CD4-positive, alpha-beta T cell treated with Interferon gamma for 1 hour (primary cell): ENCODE results near the gene OR52I1.

Source experiments
- DNase-seq: peaks from one replicate; pipeline ENCODE4 v3.0.0-alpha.2; 2020

OR52I1 gene, protein sequence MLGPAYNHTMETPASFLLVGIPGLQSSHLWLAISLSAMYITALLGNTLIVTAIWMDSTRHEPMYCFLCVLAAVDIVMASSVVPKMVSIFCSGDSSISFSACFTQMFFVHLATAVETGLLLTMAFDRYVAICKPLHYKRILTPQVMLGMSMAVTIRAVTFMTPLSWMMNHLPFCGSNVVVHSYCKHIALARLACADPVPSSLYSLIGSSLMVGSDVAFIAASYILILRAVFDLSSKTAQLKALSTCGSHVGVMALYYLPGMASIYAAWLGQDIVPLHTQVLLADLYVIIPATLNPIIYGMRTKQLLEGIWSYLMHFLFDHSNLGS

DNA sequence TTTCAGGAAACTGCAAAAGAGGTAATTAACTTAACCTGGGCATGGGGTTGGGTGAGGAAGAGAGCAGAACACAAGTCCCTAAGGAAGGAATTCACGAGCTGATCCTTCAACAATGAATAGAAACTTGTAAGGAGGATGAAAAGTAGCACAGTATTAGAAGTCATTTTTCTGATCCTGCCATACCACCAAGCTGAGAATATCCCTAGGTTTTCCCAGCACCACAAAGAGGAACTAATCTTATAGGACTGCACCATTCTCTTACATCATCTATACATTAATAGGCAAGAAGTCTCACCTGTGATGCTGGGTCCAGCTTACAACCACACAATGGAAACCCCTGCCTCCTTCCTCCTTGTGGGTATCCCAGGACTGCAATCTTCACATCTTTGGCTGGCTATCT is at the start of gene OR52I1:
OR52I1 (plus strand) TSS at position 301 of the 400 bp plus-strand sequence; CDS start at position 301, 0 bp downstream.
- DNase-seq, result no peak

DNA sequence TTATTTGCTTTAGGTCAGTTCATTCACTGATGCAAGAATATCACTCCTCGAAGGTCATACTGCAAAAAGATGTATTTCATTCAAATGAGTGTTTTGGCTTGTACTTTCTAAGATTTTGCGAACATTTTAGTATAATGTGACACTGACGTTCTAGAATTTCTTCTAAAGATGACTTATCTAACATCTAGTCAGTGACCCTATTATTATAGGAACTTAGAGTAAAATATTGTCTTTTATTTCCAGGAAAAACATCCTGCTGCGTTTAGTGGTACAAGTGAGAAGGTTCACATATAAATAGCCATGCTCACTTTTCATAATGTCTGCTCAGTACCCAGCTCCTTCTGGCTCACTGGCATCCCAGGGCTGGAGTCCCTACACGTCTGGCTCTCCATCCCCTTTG is 48.9 kb upstream of the OR52I1 start, which contains the start of gene OR52M1:
OR52M1 (plus strand) TSS at position 301 of the 400 bp plus-strand sequence; CDS start at position 301, 0 bp downstream.
- no peak for DNase-seq

DNA sequence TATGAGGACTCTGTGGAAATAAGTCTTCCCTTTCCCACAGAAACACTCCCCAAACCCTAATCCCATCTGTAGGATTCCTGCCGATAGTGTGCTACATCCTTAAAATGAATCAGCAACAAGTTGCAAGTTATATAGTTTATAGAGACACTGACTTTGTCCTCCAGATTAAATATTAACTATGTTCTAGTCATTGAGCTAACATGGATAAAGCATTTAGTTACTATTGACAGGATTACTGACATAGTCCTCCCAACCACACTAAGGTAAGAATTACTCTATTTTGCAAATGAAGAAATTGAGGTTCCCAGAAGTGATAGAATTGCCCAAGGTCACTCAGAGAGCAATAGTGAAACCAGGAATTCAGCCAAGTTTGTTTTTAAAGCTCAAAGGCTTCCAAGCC is 47.0 kb upstream of the OR52I1 start:
- DNase-seq, result no peak

DNA sequence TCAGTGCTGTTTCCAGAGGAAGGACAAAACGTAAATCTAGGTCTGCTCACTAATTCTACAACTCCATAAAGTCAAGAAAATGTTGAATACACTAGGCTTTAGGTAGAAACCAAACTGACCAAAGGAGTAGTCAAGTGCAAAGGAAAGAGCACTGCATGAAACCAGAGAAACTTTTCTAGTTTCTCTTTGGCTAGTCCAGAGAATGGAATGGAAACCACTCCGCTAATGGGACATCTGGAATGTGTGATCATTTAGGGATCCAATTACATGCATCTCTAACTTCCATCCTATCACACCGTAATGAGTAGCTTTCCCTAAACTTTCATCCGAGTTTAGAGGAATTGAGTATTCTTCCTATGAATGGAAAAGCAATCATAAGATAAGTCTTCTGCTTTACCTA is 46.4 kb upstream of the OR52I1 start:
- no peak for DNase-seq

DNA sequence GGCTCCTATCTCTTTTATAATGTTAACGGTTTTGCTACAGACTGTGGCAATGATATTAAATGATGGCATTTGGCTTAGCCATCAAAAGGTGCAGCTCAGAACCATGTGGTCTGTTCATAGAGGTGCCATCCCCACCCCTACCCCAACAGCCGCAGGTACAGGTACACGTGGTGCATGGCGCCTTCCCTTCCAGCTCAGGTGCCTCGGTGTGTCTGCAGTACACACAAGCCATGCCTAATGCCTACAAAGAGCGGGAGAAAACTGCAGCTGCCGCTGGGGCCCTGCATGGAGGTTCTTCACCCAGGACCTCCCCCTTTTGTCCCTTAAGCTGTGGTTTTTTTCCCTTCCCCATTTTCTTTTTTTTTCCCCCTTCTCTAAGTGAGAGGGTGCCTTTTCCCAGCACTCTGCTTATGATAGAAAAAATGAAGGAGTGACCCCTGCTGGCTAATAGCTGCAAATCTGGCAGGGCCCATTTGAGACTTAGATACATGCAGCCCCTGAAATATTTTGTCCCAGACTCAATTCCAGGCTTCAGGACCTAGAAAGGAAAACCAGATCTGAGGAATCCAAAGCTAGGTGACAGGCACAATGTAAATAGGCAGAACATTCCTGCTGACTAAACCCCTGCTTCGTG is 42.4 kb upstream of the OR52I1 start:
- no peak for DNase-seq

DNA sequence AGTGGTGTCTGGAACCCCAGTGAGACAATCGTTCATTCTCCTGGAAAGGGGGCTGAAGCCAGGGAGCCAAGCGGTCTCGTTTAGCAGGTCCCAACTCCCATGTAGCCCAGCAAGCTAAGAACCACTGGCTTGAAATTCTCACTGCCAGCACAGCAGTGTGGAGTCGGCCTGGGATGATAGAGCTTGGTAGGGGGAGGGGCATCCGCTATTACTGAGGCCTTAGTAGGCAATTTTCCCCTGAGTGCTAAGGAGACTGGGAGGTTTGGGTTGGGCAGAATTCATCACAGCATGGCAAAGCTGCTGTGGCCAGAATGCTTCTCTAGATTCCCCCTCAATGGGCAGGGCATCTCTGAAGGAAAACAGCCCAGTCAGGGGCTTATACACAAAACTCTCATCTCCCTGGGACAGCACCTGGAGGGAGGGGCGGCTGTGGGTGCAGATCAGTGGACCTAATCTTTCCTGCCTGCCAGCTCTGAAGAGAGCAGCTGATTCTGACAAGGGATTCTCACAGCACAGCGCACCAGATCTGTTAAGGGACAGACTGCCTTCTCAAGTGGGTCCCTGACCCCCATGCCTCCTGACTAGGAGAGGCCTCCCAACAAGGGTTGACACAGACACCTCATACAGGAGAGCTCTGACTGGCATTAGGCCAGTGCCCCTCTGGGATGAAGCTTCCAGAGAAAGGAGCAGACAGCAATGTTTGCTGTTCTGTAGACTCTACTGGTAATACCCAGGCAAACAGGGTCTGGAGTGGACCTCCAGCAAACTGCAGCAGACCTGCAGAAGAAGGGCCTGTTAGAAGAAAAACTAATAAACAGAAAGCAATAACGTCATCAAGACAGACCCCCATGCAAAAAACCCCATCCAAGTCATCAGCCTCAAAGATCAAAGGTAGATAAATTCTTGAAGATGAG is 34.1 kb upstream of the OR52I1 start:
- DNase-seq, result no peak

- DNase-seq, result no peak
Measured at GRCh38 chr11:4560467-4560866, 33.4 kb upstream of the OR52I1 start.

GRCh38 chr11:4565371-4565770 is 28.5 kb upstream of the OR52I1 start:
- no peak for DNase-seq

DNA sequence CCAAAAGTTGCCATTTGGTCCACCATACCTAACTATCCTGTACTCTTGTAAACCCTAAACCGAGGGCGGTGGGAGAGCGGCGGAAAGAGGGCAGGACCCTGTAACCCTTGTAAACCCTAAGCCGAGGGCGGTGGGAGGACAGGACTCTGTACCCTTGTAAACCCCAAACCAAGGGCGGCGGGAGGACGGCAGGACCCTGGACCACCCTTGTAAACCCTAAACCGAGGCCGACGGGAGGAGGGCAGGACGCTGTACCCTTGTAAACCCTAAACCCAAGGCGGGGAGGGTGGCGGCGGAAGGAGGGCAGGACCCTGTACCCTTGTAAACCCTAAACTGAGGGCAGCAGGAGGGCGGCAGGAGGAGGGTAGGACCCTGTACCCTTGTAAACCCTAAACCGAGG is 24.8 kb upstream of the OR52I1 start:
- no peak for DNase-seq

GRCh38 chr11:4576880-4577279 is 17.0 kb upstream of the OR52I1 start:
- no peak for DNase-seq

DNA sequence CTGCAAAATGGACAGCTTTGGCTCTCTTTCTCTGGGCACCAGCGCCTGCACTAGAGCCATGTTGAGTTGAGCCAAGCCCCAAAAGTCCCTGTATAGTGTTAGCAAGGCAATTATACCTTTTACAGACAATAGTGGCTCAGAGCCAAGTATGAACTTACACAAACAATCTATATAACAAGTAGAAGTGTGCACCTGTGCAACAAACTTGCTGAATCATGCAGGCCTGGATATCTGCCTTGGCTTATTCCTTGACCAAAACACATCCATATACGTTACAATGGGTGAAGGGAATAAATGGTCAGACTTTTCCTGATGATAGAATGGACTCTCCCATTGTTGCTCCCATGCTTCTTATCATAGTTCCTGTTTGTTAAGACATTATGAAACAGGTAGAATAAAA is 16.1 kb upstream of the OR52I1 start:
- DNase-seq, result no peak

- DNase-seq, result no peak
Measured at GRCh38 chr11:4578624-4579023, 15.2 kb upstream of the OR52I1 start.

- DNase-seq, result no peak
Measured at GRCh38 chr11:4580124-4580523, 13.7 kb upstream of the OR52I1 start.

- DNase-seq, result no peak
Measured at GRCh38 chr11:4581443-4581842, 12.4 kb upstream of the OR52I1 start, which contains the start of gene OR52I2. OR52I2 (plus strand) TSS chr11:4581743.

DNA sequence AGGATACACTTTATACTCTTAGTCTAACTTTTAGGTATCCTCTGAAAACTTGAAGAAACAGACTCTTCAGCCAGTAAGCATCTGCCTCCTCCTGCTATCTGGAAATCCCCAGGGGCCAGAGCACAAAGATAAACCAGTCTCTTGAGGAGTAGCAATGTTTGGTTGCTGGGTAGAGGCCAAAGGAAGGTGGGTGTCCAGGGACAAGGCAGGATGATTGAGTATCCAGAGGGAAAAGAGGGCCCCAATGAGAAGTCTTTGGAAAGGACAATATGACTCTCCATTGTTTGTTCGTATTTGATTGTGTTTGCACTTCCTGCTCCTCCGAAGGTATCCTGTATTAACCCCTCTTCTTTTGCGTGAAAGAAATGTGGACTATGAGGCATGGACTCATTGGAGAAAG is 4.8 kb upstream of the OR52I1 start:
- no peak for DNase-seq

DNA sequence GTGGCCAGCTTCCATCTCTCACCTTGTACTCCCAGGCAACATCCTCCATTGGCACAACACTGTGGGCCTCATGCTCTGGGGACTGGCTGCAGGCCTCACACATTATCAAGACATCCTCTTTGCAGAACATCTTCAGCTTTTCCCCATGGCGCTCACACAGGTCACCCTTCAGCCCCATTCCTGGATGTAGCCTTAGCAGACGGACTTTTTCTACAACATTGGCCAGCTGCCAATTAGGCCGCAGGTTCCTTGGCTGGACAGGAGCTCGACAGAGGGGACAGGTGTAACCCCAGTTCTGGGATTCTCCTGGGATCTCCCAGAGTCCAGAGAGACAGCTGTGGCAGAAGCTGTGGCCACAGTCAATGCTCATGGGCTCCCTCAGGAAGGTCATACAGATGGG is 11.2 kb downstream of the OR52I1 start:
- no peak for DNase-seq

- DNase-seq, result no peak
Measured at GRCh38 chr11:4606231-4607015, 12.6 kb downstream of the OR52I1 start.

DNA sequence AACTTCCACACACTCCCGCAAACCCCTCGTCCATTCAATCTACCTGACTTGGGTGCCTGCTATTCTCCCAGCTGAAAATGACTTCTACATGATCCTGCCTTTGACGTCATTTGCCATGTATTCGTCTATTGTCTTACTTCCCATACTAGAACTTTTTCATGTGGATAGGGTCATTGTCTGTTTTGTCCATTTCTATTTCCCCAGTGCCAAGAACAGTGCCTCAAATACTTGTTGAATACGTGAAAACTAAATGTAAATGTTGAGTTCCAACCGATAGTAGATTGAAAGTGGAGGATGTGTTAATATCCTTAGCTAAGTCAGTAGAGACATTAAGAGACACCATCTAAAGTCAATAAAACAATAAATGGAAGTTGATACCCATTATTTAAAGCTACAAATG is 13.3 kb downstream of the OR52I1 start:
- DNase-seq, result no peak

DNA sequence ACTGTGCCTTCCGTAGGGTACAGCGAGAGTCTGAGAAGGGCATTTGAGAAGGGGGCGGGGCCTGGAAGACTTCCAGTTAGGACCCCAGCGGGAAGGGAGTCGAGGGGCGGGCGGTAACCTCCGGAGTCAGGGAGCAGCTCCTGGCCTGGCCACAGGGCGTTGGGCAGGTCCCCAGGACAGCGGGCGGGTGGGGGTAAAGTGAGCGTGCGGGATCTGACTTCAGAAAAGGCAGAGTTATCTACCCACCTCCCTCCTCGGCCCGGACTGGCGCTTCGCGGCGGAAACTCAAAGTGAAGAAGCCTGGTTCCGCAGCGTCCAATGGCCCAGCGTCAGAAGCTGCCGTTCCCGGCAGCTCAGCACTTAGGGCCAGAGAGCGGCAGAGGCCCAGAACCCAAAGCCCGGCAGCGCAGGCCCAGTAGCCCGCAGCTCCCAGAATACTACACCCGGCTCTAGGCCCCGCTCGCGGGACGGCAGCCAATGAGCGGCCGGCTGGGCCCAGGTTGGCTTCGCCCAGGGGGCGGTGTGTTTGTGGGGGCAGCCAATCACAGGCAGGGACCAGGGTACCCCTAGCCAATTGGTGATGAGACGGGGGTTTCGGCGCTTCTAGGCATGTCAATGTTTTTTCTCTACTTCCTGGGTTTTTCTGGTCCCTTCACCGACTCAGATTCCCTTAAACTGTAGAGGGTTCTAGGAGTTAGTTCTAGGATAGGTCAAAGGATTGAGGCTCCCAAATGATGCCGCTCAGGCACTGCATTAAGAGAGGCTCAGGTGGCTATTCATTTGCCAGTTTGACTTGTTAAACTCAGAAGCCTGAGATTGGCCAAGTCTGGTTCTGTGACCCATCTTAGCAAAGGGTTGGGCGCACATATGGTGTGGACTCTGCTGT is 14.2 kb downstream of the OR52I1 start, which contains the start of gene TRIM68:
TRIM68 (minus strand) TSS at position 451 of the 886 bp plus-strand sequence. CDS start 2,727 bp downstream, outside the sequence.
- DNase-seq, result peak; percentile 93

- no peak for DNase-seq
Measured at GRCh38 chr11:4610258-4610935, 16.6 kb downstream of the OR52I1 start.

DNA sequence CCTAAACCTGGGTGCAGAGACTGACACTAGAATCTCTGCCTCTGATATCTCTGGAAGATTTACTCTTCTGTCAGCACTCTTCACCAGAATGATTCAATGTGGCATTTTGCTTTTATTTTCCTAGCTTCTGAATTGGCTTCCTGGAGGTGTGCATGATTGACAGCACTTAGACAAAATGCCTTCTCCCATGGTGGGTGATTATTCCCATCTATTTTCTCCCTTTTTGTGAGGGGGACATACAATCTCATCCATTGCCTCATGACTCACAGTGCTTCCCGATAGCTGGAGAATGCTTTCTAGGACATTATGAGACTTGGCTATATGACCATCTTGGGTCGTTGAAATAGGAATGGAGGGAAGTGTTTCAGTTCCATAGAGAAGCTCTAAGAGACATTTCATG is 18.1 kb downstream of the OR52I1 start:
- no peak for DNase-seq
